ENCODE measurements around the gene CACNA1H. TPM values are rescaled to one million over a fixed set of nuclear protein-coding genes. Genes with fewer than 3 reads are reported as not detected.

The CACNA1H gene
- total RNA-seq, 1 experiment from 2014 or later = 24.3 TPM

- no peak for TF ChIP-seq ATF3 (IDR thresholded peaks at IDR 0.05)
- no peak for TF ChIP-seq POLR2AphosphoS5 (IDR thresholded peaks at IDR 0.05; ENCODE audit: low read depth, low read length)
- no peak for TF ChIP-seq YY1 (IDR thresholded peaks at IDR 0.05; ENCODE audit: extremely low read depth, insufficient replicate concordance, low read depth, low read length)
- TF ChIP-seq EZH2phosphoT487 (IDR thresholded peaks at IDR 0.05; ENCODE audit: borderline replicate concordance) = no peak
Observed at GRCh38 chr16:1170076-1170418, 17.1 kb downstream of the CACNA1H start (continued).

- RAD21 ChIA-PET (ENCODE audit: low non-redundant PET in 1 of 2, low total read pairs in 2 of 2, uncharacterized antibody in 2 of 2, unreplicated experiment in 2 of 2) = no interaction called here
- no peak overlapping the region for H3K4me2 ChIP-seq (ENCODE audit: low read length)
- no peaks in the 10 kb centered on the region for H4K20me1 ChIP-seq (ENCODE audit: insufficient read depth)
- no peak overlapping the region for H3K4me3 ChIP-seq (replicated peaks in 1 of 2; ENCODE audit: low read depth in 1 of 2, low read length in 2 of 2)
- H3K79me2 ChIP-seq (ENCODE audit: insufficient read depth, low read length) = no peaks in the 10 kb centered on the region
- H3K9me3 ChIP-seq (ENCODE audit: control insufficient read depth in 1 of 2, insufficient read depth in 1 of 2, low read depth in 1 of 2, low read length in 2 of 2) = no peaks in the 10 kb centered on the region
- no peaks in the 10 kb centered on the region for H3K27me3 ChIP-seq (ENCODE audit: insufficient read depth, low read length)
- no TSS peak for BruUV-seq (replicated peaks)
- no peak overlapping the region for H3K9ac ChIP-seq (ENCODE audit: low read length)
- ATAC-seq = no peak
- H3K4me1 ChIP-seq (ENCODE audit: control insufficient read depth in 1 of 2, insufficient read depth in 2 of 2, low read length in 2 of 2) = peaks cover 18 to 20% of the 10 kb centered on the region in 2 experiments
- H3K36me3 ChIP-seq (ENCODE audit: control insufficient read depth in 1 of 2, insufficient read depth in 2 of 2, low read length in 2 of 2) = no peaks in the 10 kb centered on the region
- H3K27ac ChIP-seq (ENCODE audit: low read depth, low read length) = no peak overlapping the region
- CTCF ChIA-PET = no interaction called here
- no peaks in the 10 kb centered on the region for H3K9me2 ChIP-seq (ENCODE audit: insufficient read depth)
- no peak overlapping the region for H2AFZ ChIP-seq (ENCODE audit: low read depth, low read length, poor library complexity, severe bottlenecking)
- POLR2A ChIA-PET = no interaction called here
- TF ChIP-seq ZNF274 (IDR thresholded peaks at IDR 0.05; ENCODE audit: low read depth, low read length) (no peak), POLR2AphosphoS5 (IDR thresholded peaks at IDR 0.05; ENCODE audit: low read depth, low read length) (no peak), ZFX (IDR thresholded peaks at IDR 0.05) (no peak), YY1 (IDR thresholded peaks at IDR 0.05; ENCODE audit: extremely low read depth, insufficient replicate concordance, low read depth, low read length) (no peak), JUND (IDR thresholded peaks at IDR 0.05) (no peak), CTCF (IDR thresholded peaks at IDR 0.05 in 2 of 3, conservative IDR thresholded peaks at IDR 0.05 in 1 of 3; ENCODE audit: borderline replicate concordance in 1 of 3, insufficient read depth in 1 of 3, low read depth in 2 of 3, low read length in 2 of 3) (no peak), POLR2A (IDR thresholded peaks at IDR 0.05; ENCODE audit: borderline replicate concordance, extremely low read depth, insufficient read depth, insufficient read length) (no peak)
- TF ChIP-seq, protein P1, sequence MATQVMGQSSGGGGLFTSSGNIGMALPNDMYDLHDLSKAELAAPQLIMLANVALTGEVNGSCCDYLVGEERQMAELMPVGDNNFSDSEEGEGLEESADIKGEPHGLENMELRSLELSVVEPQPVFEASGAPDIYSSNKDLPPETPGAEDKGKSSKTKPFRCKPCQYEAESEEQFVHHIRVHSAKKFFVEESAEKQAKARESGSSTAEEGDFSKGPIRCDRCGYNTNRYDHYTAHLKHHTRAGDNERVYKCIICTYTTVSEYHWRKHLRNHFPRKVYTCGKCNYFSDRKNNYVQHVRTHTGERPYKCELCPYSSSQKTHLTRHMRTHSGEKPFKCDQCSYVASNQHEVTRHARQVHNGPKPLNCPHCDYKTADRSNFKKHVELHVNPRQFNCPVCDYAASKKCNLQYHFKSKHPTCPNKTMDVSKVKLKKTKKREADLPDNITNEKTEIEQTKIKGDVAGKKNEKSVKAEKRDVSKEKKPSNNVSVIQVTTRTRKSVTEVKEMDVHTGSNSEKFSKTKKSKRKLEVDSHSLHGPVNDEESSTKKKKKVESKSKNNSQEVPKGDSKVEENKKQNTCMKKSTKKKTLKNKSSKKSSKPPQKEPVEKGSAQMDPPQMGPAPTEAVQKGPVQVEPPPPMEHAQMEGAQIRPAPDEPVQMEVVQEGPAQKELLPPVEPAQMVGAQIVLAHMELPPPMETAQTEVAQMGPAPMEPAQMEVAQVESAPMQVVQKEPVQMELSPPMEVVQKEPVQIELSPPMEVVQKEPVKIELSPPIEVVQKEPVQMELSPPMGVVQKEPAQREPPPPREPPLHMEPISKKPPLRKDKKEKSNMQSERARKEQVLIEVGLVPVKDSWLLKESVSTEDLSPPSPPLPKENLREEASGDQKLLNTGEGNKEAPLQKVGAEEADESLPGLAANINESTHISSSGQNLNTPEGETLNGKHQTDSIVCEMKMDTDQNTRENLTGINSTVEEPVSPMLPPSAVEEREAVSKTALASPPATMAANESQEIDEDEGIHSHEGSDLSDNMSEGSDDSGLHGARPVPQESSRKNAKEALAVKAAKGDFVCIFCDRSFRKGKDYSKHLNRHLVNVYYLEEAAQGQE (IDR thresholded peaks at IDR 0.05; ENCODE audit: low read depth) = no peak
- intact Hi-C loops (cut with micrococcal nuclease) = no loop called here
- DNase-seq (ENCODE audit: low read depth, low spot score) = no peak
Observed at GRCh38 chr16:1171001-1171400, 18.1 kb downstream of the CACNA1H start.
